RWPE1 (cell line): ENCODE measurements around the gene DDX52.

Experiments used
- CTCF ChIA-PET: fragments of 350-600 bp; sonication (Branson Sonifier 250); formaldehyde crosslinking; extraction: SDS; loops from one replicate; lab custom pipeline; 2021; lab: Yijun Ruan, JAX
- POLR2A ChIA-PET: fragments of 400-600 bp; formaldehyde crosslinking; extraction: SDS; loops from one replicate; lab custom pipeline; 2020; ENCODE audit warnings: antibody characterized with exemption; ENCODE audit not compliant: low non-redundant PET; lab: Yijun Ruan, JAX
- DNase-seq: peaks from one replicate; pipeline ENCODE4 v3.0.0; 2012; ENCODE audit warnings: low spot score
- H3K27ac ChIP-seq: fragments of 450-650 bp; 2 replicates; pipeline ENCODE4 v1.5.1; 2017
- TF ChIP-seq, protein P1 (sequence below): fragments of 450-650 bp; conservative IDR thresholded peaks from 2 replicates; pipeline ENCODE4 v1.5.1; 2017; ENCODE audit warnings: low read depth, mild to moderate bottlenecking

The DDX52 gene

GRCh38 chr17:37659925-37660324 is 16.7 kb upstream of the DDX52 start:
- ChIA-PET CTCF (interaction anchor here (0.5 to 0.9 kb wide), 2 partner anchors 74 to 111 kb away, joined by 3 to 8 read pairs; no protein-coding TSS in a partner anchor), POLR2A (no interaction called here)
- DNase-seq, result no peak
- TF ChIP-seq, protein P1, sequence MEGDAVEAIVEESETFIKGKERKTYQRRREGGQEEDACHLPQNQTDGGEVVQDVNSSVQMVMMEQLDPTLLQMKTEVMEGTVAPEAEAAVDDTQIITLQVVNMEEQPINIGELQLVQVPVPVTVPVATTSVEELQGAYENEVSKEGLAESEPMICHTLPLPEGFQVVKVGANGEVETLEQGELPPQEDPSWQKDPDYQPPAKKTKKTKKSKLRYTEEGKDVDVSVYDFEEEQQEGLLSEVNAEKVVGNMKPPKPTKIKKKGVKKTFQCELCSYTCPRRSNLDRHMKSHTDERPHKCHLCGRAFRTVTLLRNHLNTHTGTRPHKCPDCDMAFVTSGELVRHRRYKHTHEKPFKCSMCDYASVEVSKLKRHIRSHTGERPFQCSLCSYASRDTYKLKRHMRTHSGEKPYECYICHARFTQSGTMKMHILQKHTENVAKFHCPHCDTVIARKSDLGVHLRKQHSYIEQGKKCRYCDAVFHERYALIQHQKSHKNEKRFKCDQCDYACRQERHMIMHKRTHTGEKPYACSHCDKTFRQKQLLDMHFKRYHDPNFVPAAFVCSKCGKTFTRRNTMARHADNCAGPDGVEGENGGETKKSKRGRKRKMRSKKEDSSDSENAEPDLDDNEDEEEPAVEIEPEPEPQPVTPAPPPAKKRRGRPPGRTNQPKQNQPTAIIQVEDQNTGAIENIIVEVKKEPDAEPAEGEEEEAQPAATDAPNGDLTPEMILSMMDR, result no peak
- no peak overlapping the region for H3K27ac ChIP-seq

GRCh38 chr17:37657202-37657601 is 14.0 kb upstream of the DDX52 start:
- TF ChIP-seq, protein P1, result no peak
- POLR2A ChIA-PET, result no interaction called here
- DNase-seq, result no peak
- H3K27ac ChIP-seq, result no peak overlapping the region
- CTCF ChIA-PET, result interaction anchor here (0.7 kb wide), 1 partner anchor 895 kb away, joined by 4 read pairs; no protein-coding TSS in a partner anchor

DNA sequence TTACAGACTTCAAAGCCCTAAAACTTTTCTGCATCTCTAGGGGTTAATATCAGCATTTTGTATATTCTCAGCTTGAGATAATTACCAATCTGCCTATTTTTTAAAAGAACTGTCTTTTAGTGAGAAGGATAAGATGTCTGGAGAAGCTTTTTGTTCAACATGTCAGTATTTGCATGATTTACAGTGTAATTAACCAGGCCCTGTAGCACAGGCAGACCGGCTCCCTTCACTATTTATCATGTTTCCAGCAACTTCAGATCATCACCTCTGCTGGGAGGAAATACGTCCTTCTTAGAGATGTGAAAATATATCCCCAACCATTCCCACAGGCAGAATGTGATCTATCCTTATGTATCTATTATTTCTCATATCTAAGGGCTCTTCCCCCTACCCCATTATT is 8.6 kb upstream of the DDX52 start:
- CTCF ChIA-PET, result interaction anchor here (0.6 kb wide), 1 partner anchor 1301 kb away, joined by 3 read pairs; no protein-coding TSS in a partner anchor
- H3K27ac ChIP-seq, result no peak overlapping the region
- POLR2A ChIA-PET, result no interaction called here
- TF ChIP-seq, protein P1, result no peak
- DNase-seq, result no peak

GRCh38 chr17:37650419-37651003 is 7.3 kb upstream of the DDX52 start:
- no peak overlapping the region for H3K27ac ChIP-seq
- TF ChIP-seq, protein P1, result peak; percentile 41
- ChIA-PET POLR2A (no interaction called here), CTCF (interaction anchor here (0.5 to 4.2 kb wide), 22 partner anchors 8 to 1141 kb away, joined by 3 to 27 read pairs (median 4); no protein-coding TSS in a partner anchor)
- DNase-seq, result peak; percentile 39

DNA sequence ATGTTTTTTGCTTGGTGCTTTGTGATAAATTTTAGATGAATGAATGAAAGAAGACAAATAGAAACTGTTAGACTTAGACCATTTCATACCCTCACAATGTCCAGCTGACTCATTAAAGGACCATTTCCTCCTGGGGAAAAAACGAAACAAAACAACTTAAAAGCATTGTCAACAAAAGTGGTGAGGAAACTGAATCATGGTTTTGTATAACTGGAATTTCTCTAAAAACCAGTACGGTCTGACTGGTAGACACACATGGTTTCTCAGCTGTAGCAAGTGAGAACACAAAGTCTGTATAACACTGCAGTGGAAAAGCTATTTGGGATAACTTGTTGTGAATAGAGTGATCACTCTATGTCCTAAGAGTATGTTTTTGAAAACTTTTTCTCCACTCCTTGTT is 5.3 kb upstream of the DDX52 start:
- DNase-seq, result peak; percentile 23
- no peak overlapping the region for H3K27ac ChIP-seq
- CTCF ChIA-PET, result interaction anchor here (1.5 to 4.2 kb wide), 2 partner anchors 122 to 168 kb away, joined by 6 to 27 read pairs; no protein-coding TSS in a partner anchor
- POLR2A ChIA-PET, result no interaction called here
- TF ChIP-seq, protein P1, result no peak

DNA sequence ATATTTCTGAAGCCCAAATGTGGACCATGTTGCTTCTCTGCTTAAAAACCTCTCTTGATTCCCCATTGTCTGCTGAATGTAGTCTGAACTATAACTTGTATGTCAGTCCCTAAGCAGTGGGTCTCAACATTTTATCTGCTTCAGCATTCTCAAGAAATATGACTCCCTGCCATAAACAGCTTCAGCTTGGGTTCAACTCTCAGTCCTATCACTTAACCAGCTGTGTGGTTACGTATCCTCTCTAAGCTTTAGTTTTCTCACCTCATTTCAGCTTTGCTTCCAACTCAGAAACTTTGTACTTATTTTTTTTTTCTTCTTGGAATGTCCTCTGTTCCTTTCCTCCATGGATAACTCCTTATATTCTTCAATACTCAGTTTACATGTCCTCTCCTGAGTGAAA is 4.6 kb upstream of the DDX52 start:
- POLR2A ChIA-PET, result no interaction called here
- CTCF ChIA-PET, result interaction anchor here (0.6 to 4.2 kb wide), 3 partner anchors 90 to 168 kb away, joined by 3 to 27 read pairs (median 6); no protein-coding TSS in a partner anchor
- DNase-seq, result no peak
- TF ChIP-seq, protein P1, result no peak
- no peak overlapping the region for H3K27ac ChIP-seq
